ENCODE data around the gene ZCCHC2.

DNA sequence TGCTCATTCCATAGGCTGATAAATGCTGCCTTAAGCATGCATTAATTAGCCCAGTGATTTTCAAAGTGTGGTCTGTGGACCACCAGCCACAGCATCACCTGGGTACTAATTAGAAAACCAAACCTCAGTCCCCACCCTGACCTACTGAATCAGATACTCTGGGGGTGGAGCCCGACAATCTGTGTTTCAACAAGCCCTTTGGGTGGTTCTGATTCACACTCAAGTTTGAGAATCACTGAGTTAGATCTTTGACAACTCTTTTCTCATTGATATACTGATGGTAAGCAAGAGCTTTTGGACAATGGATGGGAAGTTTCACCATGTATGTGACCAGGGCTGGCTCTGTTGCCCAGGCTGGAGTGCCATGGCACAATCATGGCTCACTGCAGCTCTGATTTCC is 95.9 kb downstream of the ZCCHC2 start:
- TF ChIP-seq EZH2phosphoT487 (IDR thresholded peaks at IDR 0.05; ENCODE audit: borderline replicate concordance, low read length) (no peak), CTCF (IDR thresholded peaks at IDR 0.05; ENCODE audit: low read depth, low read length, poor library complexity, severe bottlenecking) (no peak)
